T follicular helper cell (primary cell): ENCODE results near the gene PRAC2.

ENCODE experiments used
- DNase-seq: peaks from one replicate; pipeline ENCODE4 v3.0.0-alpha.2; 2020; ENCODE audit warnings: low read depth

PRAC2 gene

DNA sequence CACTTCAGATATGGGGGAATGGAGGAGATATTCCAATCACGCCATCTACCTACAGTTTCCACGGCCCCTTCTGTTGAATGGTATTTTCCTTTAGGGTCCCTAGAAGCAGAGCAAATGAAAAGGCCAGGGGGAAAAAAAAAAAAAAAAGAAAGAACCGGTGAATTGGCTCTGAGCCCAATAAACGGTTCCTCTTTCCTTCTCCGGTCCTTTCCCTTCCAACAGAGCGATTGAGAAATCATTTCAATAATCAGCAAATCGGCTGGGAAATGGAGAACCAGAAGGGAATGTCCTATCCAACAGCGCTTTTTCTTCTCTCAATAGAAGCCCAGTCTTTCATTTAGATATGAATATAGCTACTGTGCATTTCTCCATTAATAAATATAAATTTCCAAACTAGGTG is 32.4 kb downstream of the PRAC2 start:
- DNase-seq = no peak

DNA sequence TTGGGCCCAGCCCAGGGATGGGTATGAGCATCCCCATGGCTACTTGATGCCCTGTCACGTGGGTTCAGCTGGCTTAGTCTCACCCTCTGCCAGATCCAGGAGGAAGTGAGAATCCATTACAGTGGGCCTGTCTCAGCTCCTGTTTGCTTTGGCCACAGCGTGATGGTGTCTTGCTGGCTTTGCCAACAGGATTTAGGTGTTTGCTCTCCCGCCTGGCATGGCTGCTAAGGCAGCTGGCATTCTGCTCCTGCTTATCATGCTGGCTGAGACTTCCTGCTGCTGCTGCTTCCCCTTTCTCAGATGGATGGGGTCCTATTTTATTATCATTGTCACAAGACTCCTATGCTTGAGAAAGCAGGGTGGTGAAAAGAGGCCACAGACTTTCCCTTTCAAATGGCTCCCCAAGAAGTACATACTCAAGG is 33.9 kb downstream of the PRAC2 start:
- no peak for DNase-seq

DNA sequence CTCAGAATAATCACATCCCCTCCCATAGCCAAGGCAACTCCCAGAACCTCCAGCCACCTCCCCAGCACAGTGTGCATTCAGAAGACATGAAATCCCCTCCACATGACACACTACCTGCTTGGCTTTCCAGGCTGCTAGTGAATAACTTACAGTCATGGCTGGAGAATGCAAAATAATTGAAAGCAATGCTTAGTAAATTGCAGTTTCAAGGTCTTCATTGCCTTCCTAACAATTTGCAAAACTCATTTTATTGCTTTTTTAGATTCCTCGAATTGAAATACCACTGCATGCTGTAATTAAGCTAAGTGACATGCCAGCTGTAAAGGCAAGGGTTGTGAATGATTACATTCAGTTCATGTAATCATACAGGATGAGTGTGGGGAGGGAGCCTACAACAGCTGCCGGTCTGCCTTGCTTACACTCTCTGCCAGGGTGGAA is 34.6 kb downstream of the PRAC2 start:
- no peak for DNase-seq

- no peak for DNase-seq
Observed at GRCh38 chr17:48759288-48759687, 36.3 kb downstream of the PRAC2 start.

- no peak for DNase-seq
Observed at GRCh38 chr17:48760411-48760810, 37.4 kb downstream of the PRAC2 start.

GRCh38 chr17:48761114-48761513 is 38.1 kb downstream of the PRAC2 start:
- no peak for DNase-seq

GRCh38 chr17:48767263-48767774 is 44.3 kb downstream of the PRAC2 start:
- DNase-seq = no peak

GRCh38 chr17:48769009-48769675 is 46.2 kb downstream of the PRAC2 start:
- no peak for DNase-seq

- DNase-seq = no peak
Observed at GRCh38 chr17:48770954-48771353, 48.0 kb downstream of the PRAC2 start.

- DNase-seq = no peak
Observed at GRCh38 chr17:48773245-48773644, 50.3 kb downstream of the PRAC2 start.
